Measurements from ENCODE around the gene CPSF3. TPM values are rescaled to one million over a fixed set of nuclear protein-coding genes. Genes with fewer than 3 reads are reported as not detected.

CPSF3 gene
- total RNA-seq, 1 donor from 2014 or later: 60.4 TPM

DNA sequence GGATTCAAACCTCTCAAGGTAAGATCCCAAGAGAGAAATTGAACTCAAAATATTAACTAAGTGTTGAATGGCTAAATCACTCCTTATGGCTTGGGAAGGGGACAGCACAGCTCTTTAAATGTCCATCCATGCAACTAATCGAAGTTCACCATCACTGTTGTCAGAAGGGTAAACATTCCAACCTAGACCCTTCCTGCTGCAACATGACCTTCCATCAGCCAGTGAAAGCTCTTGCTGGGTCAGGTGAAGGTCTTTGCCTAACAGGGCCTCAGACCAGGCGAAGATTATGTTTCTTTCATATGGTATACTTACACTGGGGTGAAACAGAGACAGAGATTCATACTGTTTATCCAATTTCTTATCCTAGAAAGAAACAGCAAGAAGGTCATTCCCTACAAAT is 67.3 kb downstream of the CPSF3 start:
- no peaks in the 10 kb centered on the region for H3K27me3 Mint-ChIP-seq
- H3K27ac Mint-ChIP-seq: peak overlapping the region; percentile 74
- TF ChIP-seq, protein P1, sequence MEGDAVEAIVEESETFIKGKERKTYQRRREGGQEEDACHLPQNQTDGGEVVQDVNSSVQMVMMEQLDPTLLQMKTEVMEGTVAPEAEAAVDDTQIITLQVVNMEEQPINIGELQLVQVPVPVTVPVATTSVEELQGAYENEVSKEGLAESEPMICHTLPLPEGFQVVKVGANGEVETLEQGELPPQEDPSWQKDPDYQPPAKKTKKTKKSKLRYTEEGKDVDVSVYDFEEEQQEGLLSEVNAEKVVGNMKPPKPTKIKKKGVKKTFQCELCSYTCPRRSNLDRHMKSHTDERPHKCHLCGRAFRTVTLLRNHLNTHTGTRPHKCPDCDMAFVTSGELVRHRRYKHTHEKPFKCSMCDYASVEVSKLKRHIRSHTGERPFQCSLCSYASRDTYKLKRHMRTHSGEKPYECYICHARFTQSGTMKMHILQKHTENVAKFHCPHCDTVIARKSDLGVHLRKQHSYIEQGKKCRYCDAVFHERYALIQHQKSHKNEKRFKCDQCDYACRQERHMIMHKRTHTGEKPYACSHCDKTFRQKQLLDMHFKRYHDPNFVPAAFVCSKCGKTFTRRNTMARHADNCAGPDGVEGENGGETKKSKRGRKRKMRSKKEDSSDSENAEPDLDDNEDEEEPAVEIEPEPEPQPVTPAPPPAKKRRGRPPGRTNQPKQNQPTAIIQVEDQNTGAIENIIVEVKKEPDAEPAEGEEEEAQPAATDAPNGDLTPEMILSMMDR (IDR thresholded peaks at IDR 0.05; ENCODE audit: unreplicated experiment): no peak
- no peaks in the 10 kb centered on the region for H3K9me3 Mint-ChIP-seq (ENCODE audit: low read depth)
- no peak overlapping the region for H3K4me3 Mint-ChIP-seq (ENCODE audit: low read depth)
- no peak for DNase-seq (ENCODE audit: low spot score, unreplicated experiment)
- peaks cover 9% of the 10 kb centered on the region for H3K4me1 Mint-ChIP-seq (ENCODE audit: low read depth)
- peaks cover 40% of the 10 kb centered on the region for H3K36me3 Mint-ChIP-seq (ENCODE audit: insufficient read depth)

DNA sequence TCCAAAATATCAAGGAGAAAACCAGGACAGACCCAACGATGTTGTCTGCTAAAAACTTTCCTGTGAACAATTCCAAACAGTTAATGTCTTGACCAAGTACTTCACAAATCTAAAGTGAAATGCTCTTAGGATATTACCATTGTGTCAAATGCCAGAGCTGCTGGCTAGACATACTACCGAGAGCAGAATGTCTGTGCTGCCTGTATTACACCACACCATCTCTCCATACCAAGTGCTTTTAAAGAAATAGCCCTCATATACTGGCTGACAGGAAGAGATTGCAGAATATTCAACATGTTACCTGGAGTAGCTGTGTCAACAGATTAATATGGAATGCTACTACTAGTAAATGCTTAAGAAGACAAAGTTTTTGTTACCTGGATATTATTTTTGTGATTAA is 69.5 kb downstream of the CPSF3 start:
- DNase-seq (ENCODE audit: low spot score, unreplicated experiment): no peak
- Mint-ChIP-seq H3K36me3 (ENCODE audit: insufficient read depth) (peaks cover 35% of the 10 kb centered on the region), H3K27ac (no peak overlapping the region), H3K4me1 (ENCODE audit: low read depth) (peaks cover 9% of the 10 kb centered on the region), H3K4me3 (ENCODE audit: low read depth) (no peak overlapping the region), H3K27me3 (no peaks in the 10 kb centered on the region), H3K9me3 (ENCODE audit: low read depth) (no peaks in the 10 kb centered on the region)
- TF ChIP-seq, protein P1 (IDR thresholded peaks at IDR 0.05; ENCODE audit: unreplicated experiment): no peak

DNA sequence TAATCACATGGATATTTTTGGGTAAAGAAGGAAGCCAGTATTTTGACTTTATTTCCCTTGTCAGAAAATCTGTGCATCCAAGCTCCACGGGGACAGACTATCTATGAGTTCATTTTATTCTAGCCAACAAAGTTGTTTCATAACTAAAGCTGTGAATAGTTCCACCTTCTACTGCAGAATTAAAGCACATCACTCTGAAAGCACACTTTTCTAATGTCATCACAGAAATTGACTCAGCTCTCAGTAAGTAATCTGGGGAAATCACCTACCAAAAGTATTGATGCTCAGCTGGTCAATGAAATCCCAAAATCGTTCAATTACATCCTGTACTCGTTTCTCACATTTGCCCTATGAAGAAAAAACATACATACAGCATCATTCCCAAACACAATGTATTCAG is 70.0 kb downstream of the CPSF3 start:
- Mint-ChIP-seq H3K9me3 (ENCODE audit: low read depth) (no peaks in the 10 kb centered on the region), H3K36me3 (ENCODE audit: insufficient read depth) (peaks cover 34% of the 10 kb centered on the region), H3K4me1 (ENCODE audit: low read depth) (peaks cover 9% of the 10 kb centered on the region)

GRCh38 chr2:9494081-9494480 is 70.6 kb downstream of the CPSF3 start:
- no peak for DNase-seq (ENCODE audit: low spot score, unreplicated experiment)
- H3K4me1 Mint-ChIP-seq (ENCODE audit: low read depth): peaks cover 9% of the 10 kb centered on the region
- H3K27me3 Mint-ChIP-seq: no peaks in the 10 kb centered on the region
- no peak overlapping the region for H3K27ac Mint-ChIP-seq
- H3K36me3 Mint-ChIP-seq (ENCODE audit: insufficient read depth): peaks cover 33% of the 10 kb centered on the region
- TF ChIP-seq, protein P1 (IDR thresholded peaks at IDR 0.05; ENCODE audit: unreplicated experiment): no peak
- no peak overlapping the region for H3K4me3 Mint-ChIP-seq (ENCODE audit: low read depth)
- H3K9me3 Mint-ChIP-seq (ENCODE audit: low read depth): no peaks in the 10 kb centered on the region

More for the DNA sequence above, 70.0 kb downstream of the CPSF3 start:
- DNase-seq (ENCODE audit: low spot score, unreplicated experiment): no peak
- H3K4me3 Mint-ChIP-seq (ENCODE audit: low read depth): no peak overlapping the region
- H3K27me3 Mint-ChIP-seq: no peaks in the 10 kb centered on the region
- H3K27ac Mint-ChIP-seq: no peak overlapping the region
- TF ChIP-seq, protein P1 (IDR thresholded peaks at IDR 0.05; ENCODE audit: unreplicated experiment): no peak

GRCh38 chr2:9497017-9497416 is 73.6 kb downstream of the CPSF3 start:
- H3K4me1 Mint-ChIP-seq (ENCODE audit: low read depth): no peaks in the 10 kb centered on the region
- no peak overlapping the region for H3K4me3 Mint-ChIP-seq (ENCODE audit: low read depth)
- H3K27ac Mint-ChIP-seq: peak overlapping the region; percentile 10
- no peaks in the 10 kb centered on the region for H3K9me3 Mint-ChIP-seq (ENCODE audit: low read depth)
- no peaks in the 10 kb centered on the region for H3K27me3 Mint-ChIP-seq
- TF ChIP-seq, protein P1 (IDR thresholded peaks at IDR 0.05; ENCODE audit: unreplicated experiment): no peak
- DNase-seq (ENCODE audit: low spot score, unreplicated experiment): no peak
- H3K36me3 Mint-ChIP-seq (ENCODE audit: insufficient read depth): peaks cover 27% of the 10 kb centered on the region
